Measurements from ENCODE around the gene RADX. TPM values are rescaled to one million over a fixed set of nuclear protein-coding genes. Genes with fewer than 3 reads are reported as not detected.

Gene RADX
- total RNA-seq, 3 donors from 2014 or later, result 3.8 to 5.6 (median 4.2) TPM

DNA sequence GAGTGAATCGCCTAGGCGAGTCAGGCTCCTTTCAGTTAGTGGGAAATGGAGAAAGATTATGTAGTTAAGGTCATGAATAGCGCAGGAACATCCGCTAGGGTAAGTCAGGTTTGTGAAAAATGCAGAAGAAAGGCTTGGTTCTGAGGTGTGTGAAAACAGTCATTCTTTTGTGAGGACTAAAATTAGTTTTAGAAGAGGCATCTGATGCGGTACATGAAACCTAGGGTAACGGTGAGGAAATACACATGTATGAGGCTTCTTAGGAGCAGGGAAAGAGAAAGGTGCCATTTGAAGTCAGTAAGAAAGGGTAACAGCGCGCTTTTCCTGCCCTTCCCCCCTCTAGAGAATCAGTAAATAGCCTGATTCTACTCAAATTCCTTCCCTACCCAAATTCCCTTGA lies 114.2 kb downstream of the RADX start:
- peak overlapping the region; percentile 37 to 65 (median 58) for H3K4me3 ChIP-seq
- H3K36me3 ChIP-seq, result no peaks in the 10 kb centered on the region
- no peak for TF ChIP-seq POLR2A (IDR thresholded peaks at IDR 0.05)
- TF ChIP-seq POLR2AphosphoS5 (IDR thresholded peaks at IDR 0.05), result no peak
- TF ChIP-seq, protein P1, sequence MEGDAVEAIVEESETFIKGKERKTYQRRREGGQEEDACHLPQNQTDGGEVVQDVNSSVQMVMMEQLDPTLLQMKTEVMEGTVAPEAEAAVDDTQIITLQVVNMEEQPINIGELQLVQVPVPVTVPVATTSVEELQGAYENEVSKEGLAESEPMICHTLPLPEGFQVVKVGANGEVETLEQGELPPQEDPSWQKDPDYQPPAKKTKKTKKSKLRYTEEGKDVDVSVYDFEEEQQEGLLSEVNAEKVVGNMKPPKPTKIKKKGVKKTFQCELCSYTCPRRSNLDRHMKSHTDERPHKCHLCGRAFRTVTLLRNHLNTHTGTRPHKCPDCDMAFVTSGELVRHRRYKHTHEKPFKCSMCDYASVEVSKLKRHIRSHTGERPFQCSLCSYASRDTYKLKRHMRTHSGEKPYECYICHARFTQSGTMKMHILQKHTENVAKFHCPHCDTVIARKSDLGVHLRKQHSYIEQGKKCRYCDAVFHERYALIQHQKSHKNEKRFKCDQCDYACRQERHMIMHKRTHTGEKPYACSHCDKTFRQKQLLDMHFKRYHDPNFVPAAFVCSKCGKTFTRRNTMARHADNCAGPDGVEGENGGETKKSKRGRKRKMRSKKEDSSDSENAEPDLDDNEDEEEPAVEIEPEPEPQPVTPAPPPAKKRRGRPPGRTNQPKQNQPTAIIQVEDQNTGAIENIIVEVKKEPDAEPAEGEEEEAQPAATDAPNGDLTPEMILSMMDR (IDR thresholded peaks at IDR 0.05), result no peak
- intact Hi-C loops (cut with DNase I; ENCODE audit: low total_unique reads), result loop anchor here (2.0 kb wide), 1 partner anchor 35 kb away; no protein-coding TSS in a partner anchor
- H3K9me3 ChIP-seq, result no peaks in the 10 kb centered on the region
- H3K27me3 ChIP-seq, result peaks cover 0 to 70% of the 10 kb centered on the region in 2 donors
- no peak for DNase-seq (ENCODE audit: low spot score in 2 of 2)
- peak overlapping the region in 1 of 2 donors; percentile 66 for H3K27ac ChIP-seq
- no peaks in the 10 kb centered on the region for H3K4me1 ChIP-seq

DNA sequence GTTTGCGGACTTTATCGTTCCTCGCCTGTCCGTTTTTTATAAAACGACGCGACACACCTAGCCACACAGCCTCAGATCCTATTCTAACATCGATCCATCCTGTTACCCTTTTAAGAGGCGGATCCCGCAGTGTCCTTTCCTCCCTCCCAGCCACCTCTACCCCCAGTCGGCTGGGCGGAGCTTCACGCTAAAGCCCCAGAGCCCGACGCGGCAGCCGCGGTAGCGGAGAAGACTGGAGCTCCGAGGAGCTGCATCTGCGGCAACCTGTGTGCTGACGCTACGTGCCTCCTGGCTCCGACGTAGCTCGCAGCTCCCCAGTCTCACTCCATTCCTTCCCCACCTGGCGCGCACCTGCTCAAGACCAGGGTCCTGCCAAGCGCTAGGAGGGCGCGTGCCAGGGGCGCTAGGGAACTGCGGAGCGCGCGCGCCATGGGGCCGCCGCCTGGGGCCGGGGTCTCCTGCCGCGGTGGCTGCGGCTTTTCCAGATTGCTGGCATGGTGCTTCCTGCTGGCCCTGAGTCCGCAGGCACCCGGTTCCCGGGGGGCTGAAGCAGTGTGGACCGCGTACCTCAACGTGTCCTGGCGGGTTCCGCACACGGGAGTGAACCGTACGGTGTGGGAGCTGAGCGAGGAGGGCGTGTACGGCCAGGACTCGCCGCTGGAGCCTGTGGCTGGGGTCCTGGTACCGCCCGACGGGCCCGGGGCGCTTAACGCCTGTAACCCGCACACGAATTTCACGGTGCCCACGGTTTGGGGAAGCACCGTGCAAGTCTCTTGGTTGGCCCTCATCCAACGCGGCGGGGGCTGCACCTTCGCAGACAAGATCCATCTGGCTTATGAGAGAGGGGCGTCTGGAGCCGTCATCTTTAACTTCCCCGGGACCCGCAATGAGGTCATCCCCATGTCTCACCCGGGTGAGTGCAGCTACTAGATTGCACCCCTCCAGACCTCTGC lies 115.0 kb downstream of the RADX start, which contains the start of gene RNF128:
Gene RNF128 (plus strand): TSS at position 217 of the 953 bp plus-strand sequence. CDS start 213 bp downstream, at position 430.
- Histone ChIP-seq H3K4me1 (no peaks in the 10 kb centered on the region), H3K4me3 (peak within 1 kb of the TSS; percentile 37 to 65 (median 58)), H3K36me3 (no peaks in the 10 kb centered on the region), H3K27ac (peak within 1 kb of the TSS; percentile 22 to 66), H3K9me3 (no peaks in the 10 kb centered on the region), H3K27me3 (peaks cover 0 to 68% of the 10 kb centered on the region in 2 donors)
- intact Hi-C loops (cut with DNase I; ENCODE audit: low total_unique reads), result no loop called here
- DNase-seq (ENCODE audit: low spot score in 2 of 2), result peak in 1 of 2 donors; percentile 51
- TF ChIP-seq, protein P1 (IDR thresholded peaks at IDR 0.05), result no peak

DNA sequence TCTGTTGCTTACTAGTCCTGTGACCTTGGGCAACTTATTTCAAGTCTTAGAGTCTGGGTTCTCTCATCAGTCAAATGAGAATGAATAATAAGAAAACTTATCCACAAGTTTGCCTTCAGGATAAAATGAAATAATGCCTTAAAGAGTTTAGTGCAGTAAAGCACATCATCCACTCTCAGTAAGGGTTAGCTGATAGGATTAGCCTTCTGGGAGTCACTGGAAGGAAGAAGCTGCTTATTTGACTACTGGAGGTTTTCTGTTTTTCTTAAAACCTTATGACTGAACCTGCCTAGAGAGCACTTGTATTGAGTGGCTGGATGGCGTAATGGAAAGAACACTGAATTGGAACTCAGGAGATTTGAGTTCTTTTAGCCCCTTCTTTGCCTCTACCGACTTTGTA lies 116.6 kb downstream of the RADX start:
- H3K4me1 ChIP-seq, result no peaks in the 10 kb centered on the region
- H3K27me3 ChIP-seq, result peaks cover 0 to 67% of the 10 kb centered on the region in 2 donors
- TF ChIP-seq, protein P1 (IDR thresholded peaks at IDR 0.05), result no peak
- TF ChIP-seq POLR2A (IDR thresholded peaks at IDR 0.05) (no peak), POLR2AphosphoS5 (IDR thresholded peaks at IDR 0.05) (no peak)
- no peaks in the 10 kb centered on the region for H3K36me3 ChIP-seq
- no peak overlapping the region for H3K27ac ChIP-seq
- no peak for DNase-seq (ENCODE audit: low spot score in 2 of 2)
- no peak overlapping the region for H3K4me3 ChIP-seq
- H3K9me3 ChIP-seq, result no peaks in the 10 kb centered on the region
- intact Hi-C loops (cut with DNase I; ENCODE audit: low total_unique reads), result no loop called here

Other genes with a start within 250 kb of the RADX start
- gene RNF128, start 114.7 kb downstream of the RADX start, total RNA-seq, result 10 to 100 TPM in 1 of 3 donors, 1 to 10 TPM in 2; 1.1 to 17.1 (median 3.9) TPM
- gene TBC1D8B, start 190.7 kb downstream of the RADX start, total RNA-seq, result 10 to 100 TPM in 1 of 3 donors, 1 to 10 TPM in 2; 5.3 to 12.9 (median 7.9) TPM